Caco-2 (cell line): ENCODE measurements around the gene BTBD7. TPM values are rescaled to one million over a fixed set of nuclear protein-coding genes. Genes with fewer than 3 reads are reported as not detected.
A peak's percentile ranks its signal among the peaks of the same experiment; 100 is the strongest.
"Not testable (repeated sequence)": the region's sequence is repeated elsewhere in the genome, so short reads cannot be mapped to it uniquely, and the experiment has no call there.

ENCODE experiments used
- BruUV-seq: library from RNA; stranded (reverse); fragments of 400-500 nt; replicated peaks from 2 replicates; lab custom pipeline; 2021; lab: Mats Ljungman, UMichigan
- CTCF ChIA-PET: fragments of 300-600 bp; sonication (Branson Sonifier 250); formaldehyde crosslinking; loops from one replicate; lab custom pipeline; 2022; ENCODE audit warnings: antibody characterized with exemption; lab: Charles Lee
- POLR2A ChIA-PET: fragments of 300-600 bp; sonication (Branson Sonifier 250); formaldehyde crosslinking; loops from one replicate; lab custom pipeline; 2022; ENCODE audit warnings: antibody characterized with exemption; lab: Charles Lee
- DNase-seq, 2 experiments: peaks; one replicate each; pipeline versions ENCODE4 v3.0.0 to v3.0.0-alpha.2; 2020 to 2022
- H3K27me3 ChIP-seq: replicated peaks from 2 replicates; pipeline ENCODE4 v1.6.0; 2011; ENCODE audit warnings: low read length; ENCODE audit not compliant: control insufficient read depth, insufficient read depth
- H3K36me3 ChIP-seq: 2 replicates; pipeline ENCODE4 v1.5.1; 2011; ENCODE audit warnings: low read length; ENCODE audit not compliant: control insufficient read depth, insufficient read depth
- H3K4me1 ChIP-seq: fragments of 250-450 bp; sonication (Bioruptor Pico); 2 replicates; pipeline ENCODE4 v1.5.1; 2020; ENCODE audit warnings: mild to moderate bottlenecking
- H3K4me3 ChIP-seq: 2 replicates; pipeline ENCODE4 v1.5.1; 2011; ENCODE audit warnings: low read depth, mild to moderate bottlenecking, control low read depth, low read length
- H3K9me3 ChIP-seq: fragments of 250-450 bp; sonication (Bioruptor Pico); 2 replicates; pipeline ENCODE4 v1.5.1; 2020; ENCODE audit warnings: mild to moderate bottlenecking, moderate library complexity
- H3K27ac Mint-ChIP-seq: one replicate; pipeline ENCODE4 v1.8.0; 2022; ENCODE audit warnings: mixed read lengths; ENCODE audit not compliant: unreplicated experiment
- H3K27me3 Mint-ChIP-seq: one replicate; pipeline ENCODE4 v1.8.0; 2022; ENCODE audit warnings: mixed read lengths; ENCODE audit not compliant: insufficient read depth, unreplicated experiment
- H3K36me3 Mint-ChIP-seq: one replicate; pipeline ENCODE4 v1.8.0; 2022; ENCODE audit warnings: mild to moderate bottlenecking, mixed read lengths; ENCODE audit not compliant: insufficient read depth, unreplicated experiment
- H3K4me1 Mint-ChIP-seq: one replicate; pipeline ENCODE4 v1.8.0; 2022; ENCODE audit warnings: low read depth, mixed read lengths; ENCODE audit not compliant: unreplicated experiment
- H3K4me3 Mint-ChIP-seq: one replicate; pipeline ENCODE4 v1.8.0; 2022; ENCODE audit warnings: mild to moderate bottlenecking, moderate library complexity, mixed read lengths; ENCODE audit not compliant: unreplicated experiment
- H3K9me3 Mint-ChIP-seq: one replicate; pipeline ENCODE4 v1.8.0; 2022; ENCODE audit warnings: mixed read lengths; ENCODE audit not compliant: unreplicated experiment
- intact Hi-C: fragments of 100-400 bp; cut with micrococcal nuclease; formaldehyde crosslinking; loops from one replicate; pipeline ENCODE4 v1.10.0; 2022; ENCODE audit not compliant: unreplicated experiment
- total RNA-seq: library from RNA; stranded (reverse); gene quantifications from 2 replicates; pipeline ENCODE4 v1.2.3, GENCODE V29; 2022
- TF ChIP-seq, protein P1 (sequence below), 2 experiments: fragments of 200-600 bp in 1 of 2; IDR thresholded peaks; 1 replicate in 1 of 2; 2 replicates in 1 of 2; pipeline versions ENCODE4 v1.5.1 to v1.8.0; 2011 to 2022; ENCODE audit warnings: antibody characterized with exemption in 1 of 2, control low read depth in 1 of 2, inconsistent platforms in 1 of 2, low read depth in 1 of 2, low read length in 1 of 2, mild to moderate bottlenecking in 1 of 2, moderate library complexity in 1 of 2; ENCODE audit not compliant: insufficient read depth in 1 of 2, severe bottlenecking in 1 of 2, unreplicated experiment in 1 of 2

BTBD7 gene
- total RNA-seq, 1 experiment from 2014 or later = 32.2 TPM

- intact Hi-C loops = no loop called here
- Mint-ChIP-seq H3K27ac (no peak overlapping the region), H3K4me3 (no peak overlapping the region), H3K27me3 (peaks cover 18% of the 10 kb centered on the region), H3K36me3 (no peaks in the 10 kb centered on the region), H3K4me1 (no peaks in the 10 kb centered on the region), H3K9me3 (no peaks in the 10 kb centered on the region)
- no peak for DNase-seq
- H3K27me3 ChIP-seq = no peaks in the 10 kb centered on the region
- no peaks in the 10 kb centered on the region for H3K36me3 ChIP-seq
- no peaks in the 10 kb centered on the region for H3K4me1 ChIP-seq
- H3K4me3 ChIP-seq = no peak overlapping the region
- ChIA-PET POLR2A (no interaction called here), CTCF (no interaction called here)
- no TSS peak for BruUV-seq
- no peaks in the 10 kb centered on the region for H3K9me3 ChIP-seq
- TF ChIP-seq, protein P1, sequence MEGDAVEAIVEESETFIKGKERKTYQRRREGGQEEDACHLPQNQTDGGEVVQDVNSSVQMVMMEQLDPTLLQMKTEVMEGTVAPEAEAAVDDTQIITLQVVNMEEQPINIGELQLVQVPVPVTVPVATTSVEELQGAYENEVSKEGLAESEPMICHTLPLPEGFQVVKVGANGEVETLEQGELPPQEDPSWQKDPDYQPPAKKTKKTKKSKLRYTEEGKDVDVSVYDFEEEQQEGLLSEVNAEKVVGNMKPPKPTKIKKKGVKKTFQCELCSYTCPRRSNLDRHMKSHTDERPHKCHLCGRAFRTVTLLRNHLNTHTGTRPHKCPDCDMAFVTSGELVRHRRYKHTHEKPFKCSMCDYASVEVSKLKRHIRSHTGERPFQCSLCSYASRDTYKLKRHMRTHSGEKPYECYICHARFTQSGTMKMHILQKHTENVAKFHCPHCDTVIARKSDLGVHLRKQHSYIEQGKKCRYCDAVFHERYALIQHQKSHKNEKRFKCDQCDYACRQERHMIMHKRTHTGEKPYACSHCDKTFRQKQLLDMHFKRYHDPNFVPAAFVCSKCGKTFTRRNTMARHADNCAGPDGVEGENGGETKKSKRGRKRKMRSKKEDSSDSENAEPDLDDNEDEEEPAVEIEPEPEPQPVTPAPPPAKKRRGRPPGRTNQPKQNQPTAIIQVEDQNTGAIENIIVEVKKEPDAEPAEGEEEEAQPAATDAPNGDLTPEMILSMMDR (IDR thresholded peaks at IDR 0.05; ENCODE audit: insufficient read depth in 1 of 2, low read depth in 1 of 2, low read length in 1 of 2, severe bottlenecking in 1 of 2, unreplicated experiment in 1 of 2) = no peak
Observed at GRCh38 chr14:93368996-93369712, 36.3 kb upstream of the BTBD7 start.

- H3K4me3 ChIP-seq, intact Hi-C loops, H3K4me3 Mint-ChIP-seq, H3K36me3 ChIP-seq, H3K4me1 Mint-ChIP-seq, H3K36me3 Mint-ChIP-seq, CTCF ChIA-PET, DNase-seq, POLR2A ChIA-PET, BruUV-seq, H3K27me3 ChIP-seq, H3K9me3 ChIP-seq, H3K27me3 Mint-ChIP-seq, H3K9me3 Mint-ChIP-seq, H3K27ac Mint-ChIP-seq, H3K4me1 ChIP-seq: not testable (repeated sequence)
Observed at GRCh38 chr14:93354873-93355272, 22.0 kb upstream of the BTBD7 start.

GRCh38 chr14:93348292-93348691, 15.5 kb upstream of the BTBD7 start:
- Histone ChIP-seq H3K27me3 (no peaks in the 10 kb centered on the region), H3K4me1 (no peaks in the 10 kb centered on the region), H3K9me3 (no peaks in the 10 kb centered on the region), H3K4me3 (no peak overlapping the region), H3K36me3 (no peaks in the 10 kb centered on the region)
- no peaks in the 10 kb centered on the region for H3K36me3 Mint-ChIP-seq
- peaks cover under 1% of the 10 kb centered on the region for H3K27me3 Mint-ChIP-seq
- BruUV-seq = no TSS peak
- no peak for DNase-seq
- TF ChIP-seq, protein P1 (IDR thresholded peaks at IDR 0.05; ENCODE audit: insufficient read depth in 1 of 2, low read depth in 1 of 2, low read length in 1 of 2, severe bottlenecking in 1 of 2, unreplicated experiment in 1 of 2) = no peak
- H3K9me3 Mint-ChIP-seq = peaks cover 17% of the 10 kb centered on the region
- peak overlapping the region; percentile 75 for H3K4me3 Mint-ChIP-seq
- CTCF ChIA-PET = no interaction called here
- H3K4me1 Mint-ChIP-seq = no peaks in the 10 kb centered on the region
- no peak overlapping the region for H3K27ac Mint-ChIP-seq
- POLR2A ChIA-PET = no interaction called here
- intact Hi-C loops = loop anchor here (2.0 kb wide), 1 partner anchor 31 kb away; no protein-coding TSS in a partner anchor
